Colonic mucosa (tissue), 4 donors: Measurements from ENCODE around the gene SLC23A3. TPM values are rescaled to one million over a fixed set of nuclear protein-coding genes. Genes with fewer than 3 reads are reported as not detected.
A peak's percentile ranks its signal among the peaks of the same experiment; 100 is the strongest.

Source experiments
- DNase-seq: peaks from one replicate; pipeline ENCODE4 v3.0.0-alpha.2; 2020
- H3K27ac ChIP-seq: fragments of 200-600 bp; one replicate; pipeline ENCODE4 v1.8.0; 2021
- H3K27me3 ChIP-seq: fragments of 200-600 bp; one replicate; pipeline ENCODE4 v1.8.0; 2021
- H3K36me3 ChIP-seq: fragments of 200-600 bp; one replicate; pipeline ENCODE4 v1.8.0; 2021
- H3K4me1 ChIP-seq: fragments of 200-600 bp; one replicate; pipeline ENCODE4 v1.8.0; 2021; ENCODE audit warnings: mild to moderate bottlenecking
- H3K4me3 ChIP-seq: fragments of 200-600 bp; one replicate; pipeline ENCODE4 v1.8.0; 2021
- H3K9ac ChIP-seq, 2 donors: one replicate each; pipeline ENCODE4 v1.7.0; 2013; ENCODE audit warnings: control low read depth in 2 of 2, low read depth in 2 of 2, low read length in 2 of 2
- H3K9me3 ChIP-seq: fragments of 200-600 bp; one replicate; pipeline ENCODE4 v1.8.0; 2021
- intact Hi-C: fragments of 100-400 bp; cut with DNase I; formaldehyde crosslinking; loops from one replicate; pipeline ENCODE4 v1.14.1; 2022
- total RNA-seq, 2 donors: library from RNA; stranded (reverse); fragmentation: NEBNext Ultra II Directional in 1 of 2; extraction: Animal tissue kit (Norgen Biotek cat#: 25700) in 1 of 2; gene quantifications; one replicate each; pipeline ENCODE4 v1.2.1, GENCODE V29; 2021
- TF ChIP-seq, protein P1 (sequence below): fragments of 200-600 bp; IDR thresholded peaks from one replicate; pipeline ENCODE4 v1.8.0; 2022; ENCODE audit warnings: antibody characterized with exemption, mild to moderate bottlenecking
- donor health status: healthy.
- donor health status: DM: no; HTN: no; CAD: no.
- donor health status: DM: no; HTN: no; CAD: no.

Gene SLC23A3
- total RNA-seq, 2 donors from 2014 or later: 4.7 to 13.8 TPM

- intact Hi-C loops: no loop called here
- DNase-seq: peak; percentile 17
- Histone ChIP-seq H3K9me3 (no peaks in the 10 kb centered on the region), H3K27me3 (no peaks in the 10 kb centered on the region), H3K36me3 (peaks cover 15% of the 10 kb centered on the region), H3K9ac (peak overlapping the region; percentile 3 to 67), H3K27ac (peak overlapping the region; percentile 19), H3K4me3 (no peak overlapping the region), H3K4me1 (no peaks in the 10 kb centered on the region)
- TF ChIP-seq, protein P1, sequence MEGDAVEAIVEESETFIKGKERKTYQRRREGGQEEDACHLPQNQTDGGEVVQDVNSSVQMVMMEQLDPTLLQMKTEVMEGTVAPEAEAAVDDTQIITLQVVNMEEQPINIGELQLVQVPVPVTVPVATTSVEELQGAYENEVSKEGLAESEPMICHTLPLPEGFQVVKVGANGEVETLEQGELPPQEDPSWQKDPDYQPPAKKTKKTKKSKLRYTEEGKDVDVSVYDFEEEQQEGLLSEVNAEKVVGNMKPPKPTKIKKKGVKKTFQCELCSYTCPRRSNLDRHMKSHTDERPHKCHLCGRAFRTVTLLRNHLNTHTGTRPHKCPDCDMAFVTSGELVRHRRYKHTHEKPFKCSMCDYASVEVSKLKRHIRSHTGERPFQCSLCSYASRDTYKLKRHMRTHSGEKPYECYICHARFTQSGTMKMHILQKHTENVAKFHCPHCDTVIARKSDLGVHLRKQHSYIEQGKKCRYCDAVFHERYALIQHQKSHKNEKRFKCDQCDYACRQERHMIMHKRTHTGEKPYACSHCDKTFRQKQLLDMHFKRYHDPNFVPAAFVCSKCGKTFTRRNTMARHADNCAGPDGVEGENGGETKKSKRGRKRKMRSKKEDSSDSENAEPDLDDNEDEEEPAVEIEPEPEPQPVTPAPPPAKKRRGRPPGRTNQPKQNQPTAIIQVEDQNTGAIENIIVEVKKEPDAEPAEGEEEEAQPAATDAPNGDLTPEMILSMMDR: no peak
Measured at GRCh38 chr2:219183151-219183772, 13.4 kb upstream of the SLC23A3 start.

GRCh38 chr2:219182331-219183150 is 12.7 kb upstream of the SLC23A3 start:
- peak overlapping the region; percentile 3 to 67 for H3K9ac ChIP-seq
- peaks cover 15% of the 10 kb centered on the region for H3K36me3 ChIP-seq
- no peaks in the 10 kb centered on the region for H3K4me1 ChIP-seq
- peak overlapping the region; percentile 19 for H3K27ac ChIP-seq
- intact Hi-C loops: no loop called here
- DNase-seq: peak; percentile 29
- TF ChIP-seq, protein P1: no peak
- no peaks in the 10 kb centered on the region for H3K27me3 ChIP-seq
- no peak overlapping the region for H3K4me3 ChIP-seq
- no peaks in the 10 kb centered on the region for H3K9me3 ChIP-seq

DNA sequence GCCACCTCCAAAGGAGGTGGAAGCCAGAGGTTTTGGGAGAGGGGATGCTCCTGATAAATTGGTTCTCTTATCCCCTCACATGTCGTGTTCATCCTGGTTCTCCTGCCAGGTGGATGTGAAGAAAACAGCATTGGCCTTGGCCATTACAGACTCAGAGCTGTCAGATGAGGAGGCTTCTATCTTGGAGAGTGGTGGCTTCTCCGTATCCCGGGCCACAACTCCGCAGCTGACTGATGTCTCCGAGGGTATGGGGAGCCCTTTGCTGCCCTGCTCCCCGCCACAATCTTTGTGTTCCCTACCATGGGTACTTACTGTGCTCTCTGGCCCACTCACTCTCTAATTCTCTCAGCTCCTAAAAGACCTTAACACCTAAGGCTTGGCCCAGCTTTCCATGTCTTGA is 11.7 kb upstream of the SLC23A3 start:
- TF ChIP-seq, protein P1: no peak
- Histone ChIP-seq H3K9me3 (no peaks in the 10 kb centered on the region), H3K4me1 (no peaks in the 10 kb centered on the region), H3K9ac (no peak overlapping the region), H3K27me3 (no peaks in the 10 kb centered on the region), H3K36me3 (peaks cover 15% of the 10 kb centered on the region), H3K4me3 (no peak overlapping the region), H3K27ac (no peak overlapping the region)
- intact Hi-C loops: no loop called here
- peak; percentile 10 for DNase-seq

DNA sequence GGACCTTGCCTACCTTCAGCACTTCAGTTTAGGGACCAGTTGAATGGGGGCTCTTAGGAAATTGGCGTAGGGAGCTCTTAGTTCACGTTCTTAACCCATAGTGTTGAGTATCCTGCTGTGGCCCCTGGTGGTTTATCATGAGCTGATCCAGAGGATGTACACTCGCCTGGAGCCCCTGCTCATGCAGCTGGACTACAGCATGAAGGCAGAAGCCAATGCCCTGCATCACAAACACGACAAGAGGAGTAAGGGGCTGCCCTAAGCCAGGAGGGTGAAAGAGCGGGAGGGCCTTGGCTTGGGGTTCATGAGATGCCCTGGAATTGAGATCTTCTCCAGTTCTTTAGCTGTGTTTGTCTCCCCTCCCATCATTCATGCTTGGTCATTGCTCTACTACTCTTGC is 11.1 kb upstream of the SLC23A3 start:
- TF ChIP-seq, protein P1: no peak
- intact Hi-C loops: no loop called here

DNA sequence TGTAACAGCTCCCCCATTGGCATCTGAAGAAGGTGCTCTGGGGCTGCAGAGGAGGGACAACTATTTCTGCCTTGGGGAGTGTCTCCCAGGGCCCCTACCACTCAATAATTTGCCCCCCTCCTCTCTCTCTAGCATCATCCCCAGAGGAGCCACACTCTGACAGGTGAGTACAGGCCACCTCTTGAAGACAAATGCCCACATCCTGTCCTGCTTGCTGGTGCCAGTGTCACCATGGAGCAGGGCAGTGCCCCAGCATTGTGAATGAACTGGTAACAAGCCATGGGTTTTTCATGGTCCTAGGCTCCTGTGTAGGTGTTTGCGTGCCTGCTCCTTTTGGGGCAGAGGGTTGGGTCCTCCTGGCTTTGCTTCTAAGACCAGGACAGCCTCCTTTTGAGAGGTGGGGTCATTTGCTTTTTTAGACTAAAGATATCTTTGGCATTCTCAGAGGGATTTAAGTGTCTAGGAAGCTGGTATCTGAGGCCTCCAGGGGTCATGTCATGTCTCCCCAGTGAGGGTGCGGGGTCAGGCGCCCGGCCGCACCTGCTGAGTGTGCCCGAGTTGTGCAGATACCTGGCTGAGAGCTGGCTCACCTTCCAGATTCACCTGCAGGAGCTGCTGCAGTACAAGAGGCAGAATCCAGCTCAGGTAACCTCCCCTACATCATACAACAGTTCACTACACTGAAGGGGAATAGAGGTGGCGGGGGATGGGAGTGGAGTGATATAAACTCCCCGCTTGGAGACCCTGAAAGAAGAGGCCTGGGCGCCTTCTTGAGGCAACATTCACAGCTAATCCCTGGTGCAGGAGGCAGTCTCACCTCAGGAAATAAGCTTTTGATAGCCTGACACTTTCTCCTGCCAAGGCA is 10.0 kb upstream of the SLC23A3 start:
- H3K4me3 ChIP-seq: peak overlapping the region; percentile 76
- peak; percentile 14 for DNase-seq
- no peaks in the 10 kb centered on the region for H3K27me3 ChIP-seq
- peaks cover 8% of the 10 kb centered on the region for H3K4me1 ChIP-seq
- intact Hi-C loops: loop anchor here (2.0 kb wide), 1 partner anchor 27 kb away; the partner anchor contains the start of gene ZFAND2B
- peaks cover 17% of the 10 kb centered on the region for H3K36me3 ChIP-seq
- H3K27ac ChIP-seq: no peak overlapping the region
- TF ChIP-seq, protein P1: no peak
- no peaks in the 10 kb centered on the region for H3K9me3 ChIP-seq
- peak overlapping the region in 1 of 2 donors; percentile 64 for H3K9ac ChIP-seq

More for the DNA sequence above, 11.1 kb upstream of the SLC23A3 start:
- no peak overlapping the region for H3K9ac ChIP-seq
- H3K4me3 ChIP-seq: no peak overlapping the region
- peak; percentile 13 for DNase-seq
- H3K9me3 ChIP-seq: no peaks in the 10 kb centered on the region
- no peak overlapping the region for H3K27ac ChIP-seq
- no peaks in the 10 kb centered on the region for H3K27me3 ChIP-seq
- H3K4me1 ChIP-seq: peaks cover under 1% of the 10 kb centered on the region
- peaks cover 15% of the 10 kb centered on the region for H3K36me3 ChIP-seq
